ENCODE measurements around the gene CER1.

The CER1 gene

GRCh38 chr9:14749741-14750211 lies 27.2 kb upstream of the CER1 start:
- H3K9ac ChIP-seq (ENCODE audit: low read depth, low read length), result no peak overlapping the region
- H3K27ac ChIP-seq (ENCODE audit: low read depth, low read length), result peak overlapping the region; percentile 42
- no peak overlapping the region; the same call in 1 of the 2 replicates for H3K4me3 ChIP-seq (ENCODE audit: low read depth, low read length)
- no peaks in the 10 kb centered on the region for H3K27me3 ChIP-seq (ENCODE audit: control insufficient read depth, insufficient read depth, low read length)
- H3K9me3 ChIP-seq (ENCODE audit: control insufficient read depth, insufficient read depth, low read length), result no peaks in the 10 kb centered on the region
- H3K4me1 ChIP-seq (ENCODE audit: control insufficient read depth, insufficient read depth, low read length), result peaks cover 20% of the 10 kb centered on the region
- H3K36me3 ChIP-seq (ENCODE audit: control insufficient read depth, insufficient read depth, low read length), result no peaks in the 10 kb centered on the region

- Histone ChIP-seq H3K36me3 (ENCODE audit: control insufficient read depth, insufficient read depth, low read length) (no peaks in the 10 kb centered on the region), H3K27ac (ENCODE audit: low read depth, low read length) (no peak overlapping the region), H3K4me1 (ENCODE audit: control insufficient read depth, insufficient read depth, low read length) (peaks cover 20% of the 10 kb centered on the region), H3K9ac (ENCODE audit: low read depth, low read length) (no peak overlapping the region), H3K4me3 (ENCODE audit: low read depth, low read length) (no peak overlapping the region), H3K27me3 (ENCODE audit: control insufficient read depth, insufficient read depth, low read length) (no peaks in the 10 kb centered on the region), H3K9me3 (ENCODE audit: control insufficient read depth, insufficient read depth, low read length) (no peaks in the 10 kb centered on the region)
These were observed 25.8 kb upstream of the CER1 start for GRCh38 chr9:14748373-14748772.

DNA sequence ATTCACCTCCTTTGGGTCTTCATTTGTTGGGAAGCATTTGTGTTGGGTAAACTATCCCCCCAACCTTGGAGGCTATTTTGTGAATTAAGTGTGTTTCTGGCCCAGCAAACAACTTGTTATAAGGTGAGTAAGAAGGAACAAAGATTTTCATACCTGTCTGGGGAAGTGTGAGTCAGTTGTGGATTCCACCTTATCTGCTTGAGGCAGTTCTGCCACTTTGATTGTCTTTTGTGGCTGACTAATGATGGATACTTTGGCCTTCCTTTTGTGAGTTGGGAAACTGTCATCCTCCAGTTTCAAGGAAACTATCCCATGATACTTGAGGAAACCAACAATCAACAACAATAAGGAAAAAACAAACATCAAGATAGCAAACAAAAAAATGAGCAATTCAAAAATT lies 24.6 kb upstream of the CER1 start:
- Histone ChIP-seq H3K36me3 (ENCODE audit: control insufficient read depth, insufficient read depth, low read length) (no peaks in the 10 kb centered on the region), H3K4me3 (ENCODE audit: low read depth, low read length) (no peak overlapping the region), H3K9ac (ENCODE audit: low read depth, low read length) (no peak overlapping the region), H3K27me3 (ENCODE audit: control insufficient read depth, insufficient read depth, low read length) (no peaks in the 10 kb centered on the region), H3K27ac (ENCODE audit: low read depth, low read length) (peak overlapping the region; percentile 78), H3K9me3 (ENCODE audit: control insufficient read depth, insufficient read depth, low read length) (no peaks in the 10 kb centered on the region), H3K4me1 (ENCODE audit: control insufficient read depth, insufficient read depth, low read length) (peaks cover 20% of the 10 kb centered on the region)

GRCh38 chr9:14746626-14747025 lies 24.1 kb upstream of the CER1 start:
- Histone ChIP-seq H3K4me3 (ENCODE audit: low read depth, low read length) (no peak overlapping the region), H3K27ac (ENCODE audit: low read depth, low read length) (peak overlapping the region; percentile 78), H3K9ac (ENCODE audit: low read depth, low read length) (no peak overlapping the region), H3K36me3 (ENCODE audit: control insufficient read depth, insufficient read depth, low read length) (no peaks in the 10 kb centered on the region), H3K27me3 (ENCODE audit: control insufficient read depth, insufficient read depth, low read length) (no peaks in the 10 kb centered on the region), H3K4me1 (ENCODE audit: control insufficient read depth, insufficient read depth, low read length) (peaks cover 20% of the 10 kb centered on the region), H3K9me3 (ENCODE audit: control insufficient read depth, insufficient read depth, low read length) (no peaks in the 10 kb centered on the region)

GRCh38 chr9:14744768-14745167 lies 22.2 kb upstream of the CER1 start:
- Histone ChIP-seq H3K9ac (ENCODE audit: low read depth, low read length) (no peak overlapping the region), H3K27me3 (ENCODE audit: control insufficient read depth, insufficient read depth, low read length) (no peaks in the 10 kb centered on the region), H3K27ac (ENCODE audit: low read depth, low read length) (no peak overlapping the region), H3K36me3 (ENCODE audit: control insufficient read depth, insufficient read depth, low read length) (no peaks in the 10 kb centered on the region), H3K9me3 (ENCODE audit: control insufficient read depth, insufficient read depth, low read length) (no peaks in the 10 kb centered on the region), H3K4me1 (ENCODE audit: control insufficient read depth, insufficient read depth, low read length) (peaks cover 10% of the 10 kb centered on the region), H3K4me3 (ENCODE audit: low read depth, low read length) (no peak overlapping the region)

DNA sequence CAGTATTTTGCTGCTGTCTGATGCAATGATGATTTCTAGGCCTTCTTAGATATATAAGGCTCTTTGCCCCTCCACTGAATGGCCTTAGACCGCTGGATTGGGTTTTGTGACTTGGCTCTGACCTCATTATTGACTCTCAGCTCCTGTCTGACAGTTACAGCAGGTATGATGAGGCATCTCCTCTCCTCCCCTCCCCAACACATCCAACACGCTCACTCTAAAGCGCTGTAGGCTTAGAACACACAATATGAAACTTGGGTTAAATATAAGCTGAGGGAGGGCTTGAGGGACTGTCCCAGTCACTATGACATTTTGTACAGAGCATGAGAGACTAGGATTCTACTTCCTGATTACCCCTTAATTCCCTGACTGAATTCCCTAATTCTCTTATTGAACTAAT lies 18.8 kb upstream of the CER1 start:
- H3K4me1 ChIP-seq (ENCODE audit: control insufficient read depth, insufficient read depth, low read length), result no peaks in the 10 kb centered on the region
- no peaks in the 10 kb centered on the region for H3K9me3 ChIP-seq (ENCODE audit: control insufficient read depth, insufficient read depth, low read length)
- no peak overlapping the region for H3K9ac ChIP-seq (ENCODE audit: low read depth, low read length)
- H3K27me3 ChIP-seq (ENCODE audit: control insufficient read depth, insufficient read depth, low read length), result no peaks in the 10 kb centered on the region
- no peak overlapping the region for H3K27ac ChIP-seq (ENCODE audit: low read depth, low read length)
- no peaks in the 10 kb centered on the region for H3K36me3 ChIP-seq (ENCODE audit: control insufficient read depth, insufficient read depth, low read length)
- H3K4me3 ChIP-seq (ENCODE audit: low read depth, low read length), result no peak overlapping the region

- no peak overlapping the region for H3K4me3 ChIP-seq (ENCODE audit: low read depth, low read length)
- H3K27me3 ChIP-seq (ENCODE audit: control insufficient read depth, insufficient read depth, low read length), result peaks cover 7% of the 10 kb centered on the region
- no peak overlapping the region for H3K27ac ChIP-seq (ENCODE audit: low read depth, low read length)
- no peaks in the 10 kb centered on the region for H3K36me3 ChIP-seq (ENCODE audit: control insufficient read depth, insufficient read depth, low read length)
- no peaks in the 10 kb centered on the region for H3K4me1 ChIP-seq (ENCODE audit: control insufficient read depth, insufficient read depth, low read length)
- H3K9me3 ChIP-seq (ENCODE audit: control insufficient read depth, insufficient read depth, low read length), result no peaks in the 10 kb centered on the region
- no peak overlapping the region for H3K9ac ChIP-seq (ENCODE audit: low read depth, low read length)
These were observed 10.6 kb upstream of the CER1 start for GRCh38 chr9:14733133-14733532.

DNA sequence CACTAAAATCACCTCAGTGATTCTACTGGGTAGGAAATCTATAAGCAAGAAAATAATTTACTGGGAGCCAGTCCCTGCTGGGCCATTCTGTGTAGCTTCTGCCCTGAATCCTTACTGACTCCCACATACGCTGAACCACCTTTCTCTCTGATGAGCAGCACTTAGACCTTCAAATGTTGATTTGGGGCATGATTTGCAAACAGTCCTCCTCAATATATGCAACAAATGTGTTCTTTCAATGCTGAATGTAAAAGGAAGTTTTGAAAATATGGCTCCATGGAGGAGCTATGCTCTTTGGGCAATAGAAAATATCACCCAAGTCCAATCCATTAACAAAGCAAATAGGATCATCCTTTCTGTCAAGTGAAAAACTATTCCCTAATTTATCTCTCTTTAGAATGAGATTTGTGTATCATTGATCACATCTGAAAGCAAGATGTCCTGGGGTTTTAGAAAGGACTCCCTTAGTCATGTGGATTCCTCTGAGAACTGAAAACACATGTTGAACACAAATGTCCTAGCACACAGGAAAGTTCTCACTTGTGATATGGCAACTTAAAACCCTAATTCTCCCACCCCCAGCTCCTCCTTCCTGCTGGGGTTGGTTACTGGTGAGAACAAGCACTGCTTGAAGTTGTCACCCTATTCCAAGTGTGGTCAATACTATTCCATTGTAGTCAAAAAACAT lies 8.9 kb upstream of the CER1 start:
- Histone ChIP-seq H3K4me3 (ENCODE audit: low read depth, low read length) (no peak overlapping the region), H3K9ac (ENCODE audit: low read depth, low read length) (no peak overlapping the region), H3K27me3 (ENCODE audit: control insufficient read depth, insufficient read depth, low read length) (peaks cover 22% of the 10 kb centered on the region), H3K27ac (ENCODE audit: low read depth, low read length) (no peak overlapping the region), H3K9me3 (ENCODE audit: control insufficient read depth, insufficient read depth, low read length) (no peaks in the 10 kb centered on the region), H3K36me3 (ENCODE audit: control insufficient read depth, insufficient read depth, low read length) (no peaks in the 10 kb centered on the region), H3K4me1 (ENCODE audit: control insufficient read depth, insufficient read depth, low read length) (no peaks in the 10 kb centered on the region)

GRCh38 chr9:14730461-14730898 lies 7.9 kb upstream of the CER1 start:
- H3K4me3 ChIP-seq (ENCODE audit: low read depth, low read length), result no peak overlapping the region
- no peaks in the 10 kb centered on the region for H3K36me3 ChIP-seq (ENCODE audit: control insufficient read depth, insufficient read depth, low read length)
- H3K27me3 ChIP-seq (ENCODE audit: control insufficient read depth, insufficient read depth, low read length), result peaks cover 31% of the 10 kb centered on the region
- no peaks in the 10 kb centered on the region for H3K4me1 ChIP-seq (ENCODE audit: control insufficient read depth, insufficient read depth, low read length)
- H3K9ac ChIP-seq (ENCODE audit: low read depth, low read length), result no peak overlapping the region
- H3K27ac ChIP-seq (ENCODE audit: low read depth, low read length), result no peak overlapping the region
- H3K9me3 ChIP-seq (ENCODE audit: control insufficient read depth, insufficient read depth, low read length), result no peaks in the 10 kb centered on the region

DNA sequence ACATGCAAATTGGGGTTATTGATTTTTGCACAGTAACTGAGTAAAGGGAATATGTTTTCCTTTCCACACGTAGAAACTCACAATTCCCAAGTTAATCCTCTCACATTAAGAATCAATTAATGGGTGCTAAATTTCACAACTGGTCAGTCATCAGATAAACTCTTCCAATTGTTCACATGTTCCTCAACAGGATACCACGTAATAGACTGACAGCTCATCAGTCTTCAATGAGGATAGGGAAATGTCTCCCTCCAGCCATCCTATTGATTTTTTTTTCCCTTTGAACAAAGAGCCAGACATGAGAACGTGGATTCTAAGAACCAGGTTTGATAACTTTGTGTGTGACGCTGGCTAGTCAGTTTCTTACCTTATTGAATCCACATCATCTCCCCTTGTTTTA lies 768 bp upstream of the CER1 start:
- peak overlapping the region; percentile 79 for H3K27ac ChIP-seq (ENCODE audit: low read depth, low read length)
- H3K36me3 ChIP-seq (ENCODE audit: control insufficient read depth, insufficient read depth, low read length), result no peaks in the 10 kb centered on the region; the same call in 1 of the 2 replicates
- H3K27me3 ChIP-seq (ENCODE audit: control insufficient read depth, insufficient read depth, low read length), result peaks cover 94% of the 10 kb centered on the region
- peak overlapping the region; percentile 18; the same call in 1 of the 2 replicates for H3K9ac ChIP-seq (ENCODE audit: low read depth, low read length)
- no peaks in the 10 kb centered on the region for H3K9me3 ChIP-seq (ENCODE audit: control insufficient read depth, insufficient read depth, low read length)
- 0 out of 2 replicates have a peak overlapping the region, but pooled peaks have one; percentile 11 for H3K4me3 ChIP-seq (ENCODE audit: low read depth, low read length)
- peaks cover 22% of the 10 kb centered on the region for H3K4me1 ChIP-seq (ENCODE audit: control insufficient read depth, insufficient read depth, low read length)

DNA sequence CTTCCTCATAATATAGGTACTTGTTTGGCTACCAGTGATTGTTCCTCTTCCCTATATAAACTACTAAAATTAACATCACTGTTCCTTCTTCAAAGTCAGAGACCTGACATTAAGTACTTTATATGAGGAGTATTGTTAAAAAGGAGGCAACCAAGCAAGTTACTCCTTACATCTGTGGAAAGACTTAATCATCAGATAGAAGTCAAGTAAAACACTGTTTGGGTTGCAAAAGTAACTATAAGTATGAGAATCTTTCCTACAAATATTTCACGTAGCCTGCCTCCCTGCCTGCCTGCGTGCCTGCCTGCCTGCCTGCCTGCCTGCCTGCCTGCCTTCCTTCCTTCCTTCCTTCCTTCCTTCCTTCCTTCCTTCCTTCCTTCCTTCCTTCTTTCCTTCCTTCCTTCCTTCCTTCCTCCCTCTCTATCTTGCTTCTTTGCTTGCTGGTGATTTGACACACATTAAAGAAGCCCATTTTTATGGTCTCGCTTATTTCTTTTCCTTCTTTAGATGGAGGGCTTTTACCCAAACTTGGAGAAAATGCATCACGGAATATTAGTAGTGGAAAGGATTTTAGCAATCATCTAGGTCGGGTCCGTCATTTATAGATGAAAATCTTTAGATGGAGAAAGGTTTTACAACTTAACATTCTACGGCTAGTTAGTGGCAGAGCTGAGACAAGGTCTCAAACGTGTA lies 3.2 kb downstream of the CER1 start:
- no peak overlapping the region for H3K27ac ChIP-seq (ENCODE audit: low read depth, low read length)
- no peaks in the 10 kb centered on the region for H3K9me3 ChIP-seq (ENCODE audit: control insufficient read depth, insufficient read depth, low read length)
- no peak overlapping the region for H3K4me3 ChIP-seq (ENCODE audit: low read depth, low read length)
- H3K4me1 ChIP-seq (ENCODE audit: control insufficient read depth, insufficient read depth, low read length), result peaks cover 22% of the 10 kb centered on the region
- peaks cover 65% of the 10 kb centered on the region for H3K27me3 ChIP-seq (ENCODE audit: control insufficient read depth, insufficient read depth, low read length)
- H3K36me3 ChIP-seq (ENCODE audit: control insufficient read depth, insufficient read depth, low read length), result no peaks in the 10 kb centered on the region; the same call in 1 of the 2 replicates
- H3K9ac ChIP-seq (ENCODE audit: low read depth, low read length), result no peak overlapping the region

All from HUES48 (cell line).